H1 (cell line): Measurements from ENCODE around the gene PTP4A1. TPM values are rescaled to one million over a fixed set of nuclear protein-coding genes. Genes with fewer than 3 reads are reported as not detected.

Experiments
- CTCF ChIA-PET: fragments of 300-600 bp; sonication (Branson Sonifier 250); formaldehyde crosslinking; loops from one replicate; lab custom pipeline; 2021; ENCODE audit not compliant: partially characterized antibody; lab: Charles Lee
- POLR2A ChIA-PET: fragments of 300-600 bp; sonication (Branson Sonifier 250); formaldehyde crosslinking; loops from one replicate; lab custom pipeline; 2021; ENCODE audit warnings: inconsistent platforms; ENCODE audit not compliant: partially characterized antibody; lab: Charles Lee
- DNase-seq, 2 experiments: peaks; one replicate each; pipeline versions ENCODE4 v3.0.0 to v3.0.0-alpha.2; 2010 to 2022; ENCODE audit warnings: low spot score in 2 of 2, low read depth in 1 of 2, mixed read lengths in 1 of 2
- FAIRE-seq: peaks from 2 replicates; lab custom pipeline; 2011; peaks lifted over from hg19 to GRCh38; lab: Jason Lieb, UNC
- H2AFZ ChIP-seq: 2 replicates; pipeline ENCODE4 v1.8.1; 2012; ENCODE audit warnings: low read length, inconsistent platforms
- H2AK5ac ChIP-seq: 2 replicates; pipeline ENCODE4 v1.6.1; 2013; ENCODE audit warnings: low read depth, low read length
- H2BK120ac ChIP-seq: replicated peaks from 2 replicates; pipeline ENCODE3; 2013; ENCODE audit warnings: low read depth, low read length, inconsistent platforms
- H2BK12ac ChIP-seq: 2 replicates; pipeline ENCODE4 v1.6.1; 2013; ENCODE audit warnings: low read depth, low read length
- H2BK15ac ChIP-seq: 2 replicates; pipeline ENCODE4 v1.6.1; 2013; ENCODE audit warnings: low read length
- H2BK20ac ChIP-seq: 2 replicates; pipeline ENCODE4 v1.6.1; 2013; ENCODE audit warnings: low read length
- H2BK5ac ChIP-seq: 2 replicates; pipeline ENCODE4 v1.6.1; 2013; ENCODE audit warnings: low read depth, low read length
- H3K14ac ChIP-seq: 2 replicates; pipeline ENCODE4 v1.6.1; 2013; ENCODE audit warnings: inconsistent platforms; ENCODE audit not compliant: insufficient read length
- H3K18ac ChIP-seq: 2 replicates; pipeline ENCODE4 v1.6.1; 2013; ENCODE audit warnings: low read length; ENCODE audit errors: extremely low read depth
- H3K23ac ChIP-seq: 2 replicates; pipeline ENCODE4 v1.6.1; 2013; ENCODE audit warnings: inconsistent platforms; ENCODE audit not compliant: insufficient read length
- H3K23me2 ChIP-seq: 2 replicates; pipeline ENCODE4 v1.6.1; 2013; ENCODE audit warnings: low read depth, low read length
- H3K27ac ChIP-seq: 2 replicates; pipeline ENCODE4 v1.6.1; 2011; ENCODE audit warnings: low read depth, low read length, inconsistent platforms
- H3K27me3 ChIP-seq, 4 experiments: replicated peaks in 1 of 4; 1 replicate in 1 of 4; 2 replicates in 3 of 4; pipeline versions ENCODE4 v1.6.1 to v1.8.1; 2011 to 2013; ENCODE audit warnings: low read length in 3 of 4, mild to moderate bottlenecking in 3 of 4, inconsistent platforms in 2 of 4, mixed read lengths in 2 of 4, moderate library complexity in 1 of 4; ENCODE audit not compliant: control insufficient read depth in 3 of 4, insufficient read depth in 3 of 4; ENCODE audit errors: extremely low read depth in 1 of 4
- H3K36me3 ChIP-seq, 4 experiments: 2 replicates each; pipeline versions ENCODE4 v1.6.1 to v1.8.1; 2011 to 2013; ENCODE audit warnings: mild to moderate bottlenecking in 4 of 4, low read length in 3 of 4, moderate library complexity in 2 of 4, control low read depth in 1 of 4, inconsistent platforms in 1 of 4; ENCODE audit not compliant: insufficient read depth in 4 of 4, control insufficient read depth in 2 of 4
- H3K4ac ChIP-seq: replicated peaks from 2 replicates; pipeline ENCODE3; 2013; ENCODE audit warnings: low read length, low read depth, mixed read lengths, inconsistent platforms; ENCODE audit not compliant: insufficient read length
- H3K4me1 ChIP-seq, 4 experiments: replicated peaks in 1 of 4; 1 replicate in 1 of 4; 2 replicates in 3 of 4; pipeline versions ENCODE4 v1.6.1 to v1.8.1; 2011 to 2013; ENCODE audit warnings: low read length in 3 of 4, inconsistent platforms in 2 of 4, mixed read lengths in 1 of 4; ENCODE audit not compliant: insufficient read depth in 4 of 4, control insufficient read depth in 3 of 4
- H3K4me2 ChIP-seq, 2 experiments: 2 replicates each; pipeline versions ENCODE4 v1.6.1 to v1.8.1; 2011 to 2013; ENCODE audit warnings: low read depth in 2 of 2, low read length in 2 of 2, control low read depth in 1 of 2, inconsistent platforms in 1 of 2, mild to moderate bottlenecking in 1 of 2; ENCODE audit not compliant: insufficient read depth in 1 of 2
- H3K4me3 ChIP-seq, 4 experiments: fragments of 200-600, 300-600 bp in 1 of 4; sonication (generic), shearing (Covaris generic), sonication (Bioruptor Twin) in 1 of 4; 2 replicates each; pipeline versions ENCODE4 v1.5.1 to v1.8.1; 2011 to 2016; ENCODE audit warnings: low read length in 4 of 4, low read depth in 3 of 4, control low read depth in 2 of 4, inconsistent platforms in 2 of 4, mild to moderate bottlenecking in 2 of 4, mixed read lengths in 1 of 4, moderate library complexity in 1 of 4; ENCODE audit not compliant: insufficient read depth in 2 of 4; ENCODE audit errors: extremely low read depth in 1 of 4
- H3K56ac ChIP-seq: replicated peaks from 2 replicates; pipeline ENCODE3; 2013; ENCODE audit warnings: low read depth, mild to moderate bottlenecking, mixed read lengths, low read length, inconsistent platforms; ENCODE audit not compliant: insufficient read length
- H3K79me1 ChIP-seq: 2 replicates; pipeline ENCODE4 v1.6.1; 2013; ENCODE audit warnings: low read depth, low read length, control low read depth
- H3K79me2 ChIP-seq, 2 experiments: 2 replicates each; pipeline versions ENCODE4 v1.6.1 to v1.8.1; 2012 to 2013; ENCODE audit warnings: low read length in 2 of 2, mild to moderate bottlenecking in 2 of 2, inconsistent platforms in 1 of 2; ENCODE audit not compliant: insufficient read depth in 2 of 2, control insufficient read depth in 1 of 2
- H3K9ac ChIP-seq, 4 experiments: replicated peaks in 1 of 4; 1 replicate in 1 of 4; 2 replicates in 3 of 4; pipeline versions ENCODE4 v1.6.1 to v1.8.1; 2011 to 2013; ENCODE audit warnings: low read depth in 3 of 4, low read length in 3 of 4, control low read depth in 2 of 4, mild to moderate bottlenecking in 2 of 4, moderate library complexity in 2 of 4, inconsistent platforms in 1 of 4; ENCODE audit errors: extremely low read depth in 1 of 4
- H3K9me3 ChIP-seq, 2 experiments: 2 replicates each; pipeline versions ENCODE4 v1.6.1 to v1.8.1; 2012 to 2013; ENCODE audit warnings: mild to moderate bottlenecking in 2 of 2, moderate library complexity in 2 of 2, control low read depth in 1 of 2, inconsistent platforms in 1 of 2, low read depth in 1 of 2, low read length in 1 of 2, mixed read lengths in 1 of 2; ENCODE audit not compliant: insufficient read depth in 2 of 2
- H4K20me1 ChIP-seq, 2 experiments: replicated peaks in 1 of 2; 2 replicates each; pipeline versions ENCODE3 to v1.8.1; 2011 to 2013; ENCODE audit warnings: inconsistent platforms in 2 of 2, low read length in 2 of 2, mild to moderate bottlenecking in 1 of 2; ENCODE audit not compliant: insufficient read depth in 2 of 2, control insufficient read depth in 1 of 2
- H4K5ac ChIP-seq: 2 replicates; pipeline ENCODE4 v1.6.1; 2013; ENCODE audit warnings: low read length, low read depth, mixed read lengths, inconsistent platforms; ENCODE audit not compliant: insufficient read length
- H4K8ac ChIP-seq: 2 replicates; pipeline ENCODE4 v1.8.0; 2013; ENCODE audit warnings: mild to moderate bottlenecking, moderate library complexity, low read length, inconsistent platforms; ENCODE audit not compliant: insufficient read depth; ENCODE audit errors: extremely low read depth
- H4K91ac ChIP-seq: replicated peaks from 2 replicates; pipeline ENCODE3; 2013; ENCODE audit warnings: low read length, mixed read lengths, inconsistent platforms; ENCODE audit not compliant: insufficient read length
- CEBPB ChIP-seq: IDR thresholded peaks from 2 replicates; pipeline ENCODE4 v1.6.1; 2012; ENCODE audit warnings: low read depth, low read length
- CHD1 ChIP-seq: IDR thresholded peaks from 2 replicates; pipeline ENCODE4 v1.6.1; 2012; ENCODE audit warnings: low read depth, low read length, improper control_type of control experiment
- JUND ChIP-seq: IDR thresholded peaks from 2 replicates; pipeline ENCODE4 v1.6.1; 2011; ENCODE audit warnings: mild to moderate bottlenecking, improper control_type of control experiment, low read length
- KDM5A ChIP-seq: fragments of 200-600 bp; IDR thresholded peaks from 2 replicates; pipeline ENCODE4 v1.7.1; 2012; ENCODE audit warnings: mild to moderate bottlenecking, low read length, inconsistent platforms, mixed read lengths
- MAFK ChIP-seq: IDR thresholded peaks from 2 replicates; pipeline ENCODE4 v1.6.1; 2012; ENCODE audit warnings: low read depth, mild to moderate bottlenecking, improper control_type of control experiment, low read length
- PHF8 ChIP-seq: fragments of 200-600 bp; sonication (generic); conservative IDR thresholded peaks from 2 replicates; pipeline ENCODE4 v1.7.1; 2012; ENCODE audit warnings: low read depth, mild to moderate bottlenecking, inconsistent platforms, low read length, moderate library complexity
- TAF1 ChIP-seq: IDR thresholded peaks from 2 replicates; pipeline ENCODE4 v1.6.1; 2011; ENCODE audit warnings: mild to moderate bottlenecking, low read depth, low read length
- YY1 ChIP-seq: IDR thresholded peaks from 2 replicates; pipeline ENCODE4 v1.6.1; 2011; ENCODE audit warnings: low read depth, mild to moderate bottlenecking, low read length
- WGBS, 2 experiments: shearing (Covaris generic) in 1 of 2; methylation state at CpG; one replicate each; pipeline versions ENCODE4 v1.1.6 to v1.1.7; 2013 to 2015; ENCODE audit warnings: low lambda C conversion rate in 2 of 2, mixed read lengths in 2 of 2, inconsistent platforms in 1 of 2, low coverage in 1 of 2, missing lambda C conversion rate in 1 of 2; ENCODE audit not compliant: insufficient replicate concordance in 2 of 2, insufficient coverage in 1 of 2, insufficient read length in 1 of 2; ENCODE audit errors: extremely low coverage in 1 of 2, missing lambda C conversion rate in 1 of 2; 5-methylcytosine and 5-hydroxymethylcytosine counted together
- polyA plus RNA-seq, 7 experiments: library from polyadenylated mRNA; depleted of rRNA in 3 of 7; stranded (reverse) in 5 of 7; unstranded in 2 of 7; fragments of >200 nt in 5 of 7; fragments of 200-250 nt in 2 of 7; gene quantifications; 1 replicate in 5 of 7; 2 replicates in 1 of 7; 4 replicates in 1 of 7; pipeline versions ENCODE4 v1.2.1 to v1.2.3, GENCODE V29; 2011 to 2013; ENCODE audit warnings: missing spikeins in 2 of 7, mixed read lengths in 2 of 7
- total RNA-seq: library from RNA; stranded (reverse); fragmentation: NEBNext Ultra II Directional; extraction: Animal tissue kit (Norgen Biotek cat#: 25700); gene quantifications from 2 replicates; pipeline ENCODE4 v1.2.1, GENCODE V29; 2021

The PTP4A1 gene
- total and polyA plus RNA-seq, 2 of the 8 experiments (the other 6 are each of a cell fraction or from before 2014, with no cell fraction given), result 21.1 to 76.3 TPM

- Histone ChIP-seq H2BK20ac (no peak overlapping the region), H3K14ac (no peak overlapping the region), H4K5ac (peak overlapping the region; percentile 1), H3K79me2 (no peaks in the 10 kb centered on the region), H2AFZ (peak overlapping the region; percentile 98), H3K23ac (no peak overlapping the region), H4K91ac (no peak overlapping the region), H3K4ac (no peak overlapping the region), H2BK12ac (no peak overlapping the region), H3K4me1 (peaks cover 0 to 5% (median 2%) of the 10 kb centered on the region in 4 experiments; a peak in 3 of 7 replicates), H2AK5ac (no peak overlapping the region), H3K79me1 (no peaks in the 10 kb centered on the region), H4K8ac (peak overlapping the region; percentile 76; the same call in 1 of the 2 replicates), H2BK120ac (peak overlapping the region; percentile 52), H3K9me3 (no peaks in the 10 kb centered on the region), H3K23me2 (peaks cover 5% of the 10 kb centered on the region), H3K9ac (peak overlapping the region; percentile 15 to 78 (median 71); a peak in 6 of 7 replicates), H3K4me2 (peak overlapping the region; percentile 48 to 99), H3K27ac (peak overlapping the region; percentile 59; the same call in 1 of the 2 replicates), H4K20me1 (no peaks in the 10 kb centered on the region), H3K56ac (no peak overlapping the region), H3K36me3 (no peaks in the 10 kb centered on the region), H2BK15ac (peak overlapping the region; percentile 21; the same call in 1 of the 2 replicates), H3K27me3 (no peaks in the 10 kb centered on the region), H3K18ac (peak overlapping the region; percentile 85), H3K4me3 (peak overlapping the region; percentile 48 to 83 (median 62)), H2BK5ac (peak overlapping the region; percentile 69; the same call in 1 of the 2 replicates)
- peak in 1 of 2 experiments; percentile 72 for DNase-seq
- POLR2A ChIA-PET, result interaction anchor here (0.6 to 4.3 kb wide), 10 partner anchors 9 to 775 kb away, joined by 3 to 26 read pairs (median 4); partner anchors contain the start of gene PHF3
- FAIRE-seq, result peak; percentile 13
- 13% methylated on average over 23 of the region's 23 CpGs; no CpG with 5 or more reads in 1 of the 2 experiments for WGBS, 2 experiments
- CTCF ChIA-PET, result interaction anchor here (0.6 to 4.4 kb wide), 30 partner anchors 9 to 326 kb away, joined by 3 to 24 read pairs (median 4); partner anchors contain the start of gene PHF3
- no peak for TF ChIP-seq KDM5A
- TF ChIP-seq CEBPB, result no peak
- no peak for TF ChIP-seq JUND
- peak; percentile 58; the same call in 1 of the 2 replicates for TF ChIP-seq YY1
- TF ChIP-seq TAF1, result peak; percentile 42; the same call in 1 of the 2 replicates
- no peak for TF ChIP-seq CHD1
- TF ChIP-seq MAFK, result no peak
- 0 out of 2 replicates have a peak, but pooled peaks have one; percentile 29 for TF ChIP-seq PHF8
Measured at GRCh38 chr6:63598049-63599036, 26.1 kb downstream of the PTP4A1 start.
